HG03565 (cell line): Measurements from ENCODE around the gene ARPIN.
"Not testable (repeated sequence)": the region's sequence is repeated elsewhere in the genome, so short reads cannot be mapped to it uniquely, and the experiment has no call there.

Source experiments
- ATAC-seq: cut with Tn5 transposase; IDR thresholded peaks from one replicate; pipeline ENCODE4 v1.9.1; 2021; ENCODE audit warnings: mild to moderate bottlenecking, moderate library complexity; ENCODE audit not compliant: unreplicated experiment

ARPIN gene

GRCh38 chr15:89912674-89913396 is at the start of gene ARPIN:
TSS of gene ARPIN (minus strand) at chr15:89912952. CDS start at chr15:89912835, 117 bp downstream.
- no peak for ATAC-seq

- no peak for ATAC-seq
Measured at GRCh38 chr15:89958107-89958805, 45.5 kb upstream of the ARPIN start.

- not testable (repeated sequence) for ATAC-seq
Measured at GRCh38 chr15:89955449-89955998, 42.8 kb upstream of the ARPIN start.

- ATAC-seq, result no peak
Measured at GRCh38 chr15:89954541-89954940, 41.8 kb upstream of the ARPIN start.

- no peak for ATAC-seq
Measured at GRCh38 chr15:89948796-89949195, 36.0 kb upstream of the ARPIN start.

GRCh38 chr15:89947385-89947784 is 34.6 kb upstream of the ARPIN start:
- ATAC-seq, result no peak

GRCh38 chr15:89946681-89947299 is 34.0 kb upstream of the ARPIN start:
- no peak for ATAC-seq

- ATAC-seq, result not testable (repeated sequence)
Measured at GRCh38 chr15:89943721-89944120, 31.0 kb upstream of the ARPIN start.

- ATAC-seq, result no peak
Measured at GRCh38 chr15:89939910-89940309, 27.2 kb upstream of the ARPIN start.

- not testable (repeated sequence) for ATAC-seq
Measured at GRCh38 chr15:89939377-89939776, 26.6 kb upstream of the ARPIN start.

GRCh38 chr15:89937365-89938350 is 24.9 kb upstream of the ARPIN start:
- no peak for ATAC-seq

- no peak for ATAC-seq
Measured at GRCh38 chr15:89936786-89937265, 24.1 kb upstream of the ARPIN start.

GRCh38 chr15:89936051-89936785 is 23.5 kb upstream of the ARPIN start:
- no peak for ATAC-seq

- ATAC-seq, result no peak
Measured at GRCh38 chr15:89932880-89933279, 20.1 kb upstream of the ARPIN start.

- ATAC-seq, result no peak
Measured at GRCh38 chr15:89928421-89928820, 15.7 kb upstream of the ARPIN start.

GRCh38 chr15:89926158-89926557 is 13.4 kb upstream of the ARPIN start:
- no peak for ATAC-seq

- ATAC-seq, result no peak
Measured at GRCh38 chr15:89917442-89918101, 4.8 kb upstream of the ARPIN start.

- ATAC-seq, result no peak
Measured at GRCh38 chr15:89916660-89917059, 3.9 kb upstream of the ARPIN start.

GRCh38 chr15:89912145-89912673 is 543 bp downstream of the ARPIN start:
- no peak for ATAC-seq
